Nephron progenitor cell (in vitro differentiated cells): ENCODE measurements around the gene PRKAR2A.
"Not testable (repeated sequence)": the region's sequence is repeated elsewhere in the genome, so short reads cannot be mapped to it uniquely, and the experiment has no call there.

Source experiments
- DNase-seq: peaks from one replicate; pipeline ENCODE4 v3.0.0; 2021
- H3K27ac Mint-ChIP-seq: 2 replicates; pipeline ENCODE4 v1.8.0; 2021; ENCODE audit warnings: mild to moderate bottlenecking, moderate library complexity, mixed read lengths
- H3K27me3 Mint-ChIP-seq: 2 replicates; pipeline ENCODE4 v1.8.0; 2021; ENCODE audit warnings: mild to moderate bottlenecking, low read depth, mixed read lengths; ENCODE audit not compliant: poor library complexity
- H3K36me3 Mint-ChIP-seq: 2 replicates; pipeline ENCODE4 v1.8.0; 2021; ENCODE audit warnings: low read depth, mixed read lengths
- H3K4me1 Mint-ChIP-seq: 2 replicates; pipeline ENCODE4 v1.8.0; 2021; ENCODE audit warnings: mixed read lengths
- H3K4me3 Mint-ChIP-seq: 2 replicates; pipeline ENCODE4 v1.8.0; 2021; ENCODE audit warnings: mild to moderate bottlenecking, moderate library complexity, mixed read lengths
- H3K9me3 Mint-ChIP-seq: 2 replicates; pipeline ENCODE4 v1.8.0; 2021; ENCODE audit warnings: mild to moderate bottlenecking, moderate library complexity, mixed read lengths
- CTCF ChIP-seq: fragments of 200-600 bp; sonication (generic); IDR thresholded peaks from 2 replicates; pipeline ENCODE4 v1.5.0; 2021; ENCODE audit warnings: antibody characterized with exemption

Gene PRKAR2A

GRCh38 chr3:48795997-48796732, 51.5 kb downstream of the PRKAR2A start:
- H3K4me1 Mint-ChIP-seq = peaks cover 16% of the 10 kb centered on the region
- no peak overlapping the region for H3K4me3 Mint-ChIP-seq
- no peak for TF ChIP-seq CTCF
- H3K36me3 Mint-ChIP-seq = peaks cover 11% of the 10 kb centered on the region
- no peaks in the 10 kb centered on the region for H3K9me3 Mint-ChIP-seq
- no peak overlapping the region for H3K27ac Mint-ChIP-seq
- no peak for DNase-seq
- no peaks in the 10 kb centered on the region for H3K27me3 Mint-ChIP-seq

GRCh38 chr3:48793484-48793883, 54.2 kb downstream of the PRKAR2A start:
- H3K27ac Mint-ChIP-seq, H3K4me3 Mint-ChIP-seq, DNase-seq, H3K9me3 Mint-ChIP-seq, H3K27me3 Mint-ChIP-seq: not testable (repeated sequence)
- H3K36me3 Mint-ChIP-seq = peaks cover 11% of the 10 kb centered on the region
- peaks cover 16% of the 10 kb centered on the region for H3K4me1 Mint-ChIP-seq

- no peak for DNase-seq
- TF ChIP-seq CTCF = no peak
- peaks cover 3% of the 10 kb centered on the region for H3K27me3 Mint-ChIP-seq
- H3K9me3 Mint-ChIP-seq = no peaks in the 10 kb centered on the region
- peaks cover 16% of the 10 kb centered on the region for H3K36me3 Mint-ChIP-seq
- peaks cover under 1% of the 10 kb centered on the region for H3K4me1 Mint-ChIP-seq
- H3K4me3 Mint-ChIP-seq = no peak overlapping the region
- H3K27ac Mint-ChIP-seq = no peak overlapping the region
These were observed 58.0 kb downstream of the PRKAR2A start for GRCh38 chr3:48789665-48790064.

- DNase-seq = no peak
- Mint-ChIP-seq H3K36me3 (peaks cover 12% of the 10 kb centered on the region), H3K27me3 (peaks cover 3% of the 10 kb centered on the region), H3K4me3 (no peak overlapping the region), H3K4me1 (peaks cover 6% of the 10 kb centered on the region), H3K27ac (peak overlapping the region; percentile 69), H3K9me3 (no peaks in the 10 kb centered on the region)
- no peak for TF ChIP-seq CTCF
These were observed 59.0 kb downstream of the PRKAR2A start for GRCh38 chr3:48788544-48789162.

- peaks cover 12% of the 10 kb centered on the region for H3K36me3 Mint-ChIP-seq
- TF ChIP-seq CTCF = no peak
- no peaks in the 10 kb centered on the region for H3K9me3 Mint-ChIP-seq
- peaks cover 6% of the 10 kb centered on the region for H3K4me1 Mint-ChIP-seq
- H3K4me3 Mint-ChIP-seq = no peak overlapping the region
- peak overlapping the region; percentile 12 for H3K27ac Mint-ChIP-seq
- H3K27me3 Mint-ChIP-seq = peaks cover 3% of the 10 kb centered on the region
- no peak for DNase-seq
These were observed 63.1 kb downstream of the PRKAR2A start for GRCh38 chr3:48784426-48785120.

- H3K9me3 Mint-ChIP-seq = no peaks in the 10 kb centered on the region
- H3K4me1 Mint-ChIP-seq = peaks cover 6% of the 10 kb centered on the region
- H3K27me3 Mint-ChIP-seq = peaks cover 3% of the 10 kb centered on the region
- no peak for TF ChIP-seq CTCF
- no peak overlapping the region for H3K27ac Mint-ChIP-seq
- no peak overlapping the region for H3K4me3 Mint-ChIP-seq
- H3K36me3 Mint-ChIP-seq = peaks cover 12% of the 10 kb centered on the region
- no peak for DNase-seq
These were observed 64.4 kb downstream of the PRKAR2A start for GRCh38 chr3:48783304-48783703.
